Posterior vena cava (tissue), 2 donors: ENCODE data around the gene GSG1L2. TPM values are rescaled to one million over a fixed set of nuclear protein-coding genes. Genes with fewer than 3 reads are reported as not detected.

Experiments used
- DNase-seq: peaks from one replicate; pipeline ENCODE4 v3.0.0-alpha.2; 2020; ENCODE audit warnings: low spot score
- intact Hi-C, 2 donors: fragments of 100-400 bp; cut with DNase I; formaldehyde crosslinking; loops; one replicate each; pipeline versions ENCODE4 v1.14.1 to v1.14.2; 2022 to 2023
- long read RNA-seq, 2 donors: library from polyadenylated mRNA; unstranded; transcript quantifications; one replicate each; pipeline ENCODE4 v2.0.0, GENCODE V29; 2020 to 2021
- total RNA-seq, 2 donors: library from RNA; stranded (reverse); fragmentation: NEBNext Ultra II Directional; extraction: Animal tissue kit (Norgen Biotek cat#: 25700); gene quantifications; one replicate each; pipeline ENCODE4 v1.2.1, GENCODE V29; 2021
- donor health status: DM: yes; HTN: yes; CAD: no.
- donor health status: DM: yes; HTN: yes; CAD: no.

The GSG1L2 gene
- total RNA-seq, result not detected
- long read RNA-seq, donor 1, result 0 reads
- long read RNA-seq, donor 2, result 0 reads

- intact Hi-C loops, result no loop called here
- no peak for DNase-seq
Observed at GRCh38 chr17:9821921-9822320, at the start of gene GSG1L2. Gene GSG1L2, minus strand, starts transcription at chr17:9822079. Its CDS starts 8 bp downstream, at chr17:9822071.

GRCh38 chr17:9868552-9868951, 46.7 kb upstream of the GSG1L2 start:
- no peak for DNase-seq
- intact Hi-C loops, result no loop called here

GRCh38 chr17:9865586-9865985, 43.7 kb upstream of the GSG1L2 start:
- DNase-seq, result no peak
- intact Hi-C loops, result no loop called here

GRCh38 chr17:9862949-9863348, 41.1 kb upstream of the GSG1L2 start:
- DNase-seq, result no peak

GRCh38 chr17:9862220-9862619, 40.3 kb upstream of the GSG1L2 start:
- no peak for DNase-seq
- intact Hi-C loops, result no loop called here

More at GRCh38 chr17:9862949-9863348, 41.1 kb upstream of the GSG1L2 start:
- intact Hi-C loops, result no loop called here

GRCh38 chr17:9860851-9861250, 39.0 kb upstream of the GSG1L2 start:
- DNase-seq, result no peak
- intact Hi-C loops, result no loop called here

- DNase-seq, result no peak
- intact Hi-C loops, result no loop called here
Observed at GRCh38 chr17:9859781-9860180, 37.9 kb upstream of the GSG1L2 start.

- DNase-seq, result no peak
- intact Hi-C loops, result no loop called here
Observed at GRCh38 chr17:9855036-9855435, 33.2 kb upstream of the GSG1L2 start.

GRCh38 chr17:9854255-9854654, 32.4 kb upstream of the GSG1L2 start:
- DNase-seq, result no peak

GRCh38 chr17:9850151-9850550, 28.3 kb upstream of the GSG1L2 start:
- intact Hi-C loops, result no loop called here

More at GRCh38 chr17:9854255-9854654, 32.4 kb upstream of the GSG1L2 start:
- intact Hi-C loops, result no loop called here

GRCh38 chr17:9845306-9845705, 23.4 kb upstream of the GSG1L2 start:
- intact Hi-C loops, result no loop called here
- DNase-seq, result no peak

More at GRCh38 chr17:9850151-9850550, 28.3 kb upstream of the GSG1L2 start:
- DNase-seq, result no peak

- DNase-seq, result no peak
- intact Hi-C loops, result no loop called here
Observed at GRCh38 chr17:9844153-9844552, 22.3 kb upstream of the GSG1L2 start.

GRCh38 chr17:9843152-9844010, 21.5 kb upstream of the GSG1L2 start:
- no peak for DNase-seq
- intact Hi-C loops, result no loop called here

- intact Hi-C loops, result no loop called here
- no peak for DNase-seq
Observed at GRCh38 chr17:9842057-9842758, 20.3 kb upstream of the GSG1L2 start.

- intact Hi-C loops, result no loop called here
- DNase-seq, result no peak
Observed at GRCh38 chr17:9839433-9839832, 17.6 kb upstream of the GSG1L2 start.

GRCh38 chr17:9837551-9838471, 15.9 kb upstream of the GSG1L2 start:
- peak; percentile 87 for DNase-seq
- intact Hi-C loops, result no loop called here

GRCh38 chr17:9833922-9834321, 12.0 kb upstream of the GSG1L2 start:
- DNase-seq, result no peak
- intact Hi-C loops, result no loop called here

- DNase-seq, result no peak
- intact Hi-C loops, result no loop called here
Observed at GRCh38 chr17:9830711-9831110, 8.8 kb upstream of the GSG1L2 start.

- DNase-seq, result no peak
- intact Hi-C loops, result no loop called here
Observed at GRCh38 chr17:9829343-9829742, 7.5 kb upstream of the GSG1L2 start.
